Measurements from ENCODE around the gene ARFGAP2. TPM values are rescaled to one million over a fixed set of nuclear protein-coding genes. Genes with fewer than 3 reads are reported as not detected.

Gene ARFGAP2
- polyA plus RNA-seq, 1 experiment, result 58.1 TPM

DNA sequence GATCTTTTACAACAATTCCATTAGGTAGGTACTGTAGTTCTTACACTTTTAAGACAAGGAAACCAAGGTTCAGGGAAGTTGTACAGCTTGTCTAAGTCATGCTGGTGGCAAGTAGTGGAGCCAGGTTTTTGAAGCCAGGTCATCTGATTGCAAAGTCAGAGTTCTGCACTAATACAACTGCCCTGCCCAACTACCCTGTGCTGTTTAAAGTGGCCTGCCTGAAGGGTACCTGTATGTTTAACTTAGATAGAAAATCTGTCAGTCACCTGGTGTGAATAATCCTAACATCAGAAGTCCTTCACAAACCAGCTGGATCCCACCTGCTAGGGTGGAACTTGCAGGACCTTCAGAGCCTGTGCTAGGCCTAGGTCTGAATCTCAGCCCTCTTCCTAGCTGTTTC, 44.2 kb downstream of the ARFGAP2 start:
- H3K27me3 ChIP-seq (ENCODE audit: control insufficient read depth, insufficient read depth, low read length), result no peaks in the 10 kb centered on the region
- no peak for TF ChIP-seq CTCF (IDR thresholded peaks at IDR 0.05; ENCODE audit: insufficient read depth, low read depth, low read length)
- POLR2A ChIA-PET, result no interaction called here
- H3K4me3 ChIP-seq (ENCODE audit: low read depth, low read length), result no peak overlapping the region
- CTCF ChIA-PET, result interaction anchor here (2.3 to 2.7 kb wide), 2 partner anchors 10 to 20 kb away, joined by 6 read pairs; no protein-coding TSS in a partner anchor
- no peak for DNase-seq (ENCODE audit: low read depth)
- no peaks in the 10 kb centered on the region for H3K36me3 ChIP-seq (ENCODE audit: control insufficient read depth, insufficient read depth, low read length)

DNA sequence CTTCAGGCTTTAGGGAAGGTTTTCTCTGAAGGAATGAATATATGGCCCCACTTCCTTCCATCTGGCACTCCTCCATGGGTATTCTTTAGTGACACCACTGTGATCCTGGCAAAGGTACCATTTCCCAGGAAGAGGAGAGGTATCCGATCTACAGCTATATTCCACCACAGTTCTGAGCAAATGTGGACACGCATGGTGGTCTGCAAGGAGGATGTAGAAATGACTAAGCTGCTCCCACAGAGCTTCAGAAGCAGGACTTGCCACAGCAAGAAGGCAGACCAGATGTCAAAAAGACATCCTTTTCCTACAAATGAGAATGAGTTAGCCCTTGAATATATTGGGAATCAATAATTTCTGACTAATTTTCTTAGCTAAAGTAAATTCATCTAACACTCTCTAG, 45.5 kb downstream of the ARFGAP2 start:
- POLR2A ChIA-PET, result no interaction called here
- CTCF ChIA-PET, result interaction anchor here (0.6 to 1.5 kb wide), 4 partner anchors 9 to 147 kb away, joined by 3 to 6 read pairs (median 4); no protein-coding TSS in a partner anchor
- no peak for DNase-seq (ENCODE audit: low read depth)
- Histone ChIP-seq H3K27me3 (ENCODE audit: control insufficient read depth, insufficient read depth, low read length) (no peaks in the 10 kb centered on the region), H3K4me3 (ENCODE audit: low read depth, low read length) (no peak overlapping the region), H3K36me3 (ENCODE audit: control insufficient read depth, insufficient read depth, low read length) (no peaks in the 10 kb centered on the region)
- TF ChIP-seq CTCF (IDR thresholded peaks at IDR 0.05; ENCODE audit: insufficient read depth, low read depth, low read length), result no peak

- Histone ChIP-seq H3K27me3 (ENCODE audit: control insufficient read depth, insufficient read depth, low read length) (no peaks in the 10 kb centered on the region), H3K36me3 (ENCODE audit: control insufficient read depth, insufficient read depth, low read length) (no peaks in the 10 kb centered on the region), H3K4me3 (ENCODE audit: low read depth, low read length) (no peak overlapping the region)
- DNase-seq (ENCODE audit: low read depth), result no peak
- TF ChIP-seq CTCF (IDR thresholded peaks at IDR 0.05; ENCODE audit: insufficient read depth, low read depth, low read length), result no peak
- ChIA-PET CTCF (interaction anchor here (0.6 to 1.5 kb wide), 4 partner anchors 10 to 146 kb away, joined by 3 to 6 read pairs (median 4); no protein-coding TSS in a partner anchor), POLR2A (no interaction called here)
Observed at GRCh38 chr11:47130543-47130942, 46.1 kb downstream of the ARFGAP2 start.

- no peak for TF ChIP-seq CTCF (IDR thresholded peaks at IDR 0.05; ENCODE audit: insufficient read depth, low read depth, low read length)
- Histone ChIP-seq H3K36me3 (ENCODE audit: control insufficient read depth, insufficient read depth, low read length) (no peaks in the 10 kb centered on the region), H3K27me3 (ENCODE audit: control insufficient read depth, insufficient read depth, low read length) (no peaks in the 10 kb centered on the region), H3K4me3 (ENCODE audit: low read depth, low read length) (no peak overlapping the region)
- no peak for DNase-seq (ENCODE audit: low read depth)
- ChIA-PET CTCF (no interaction called here), POLR2A (no interaction called here)
Observed at GRCh38 chr11:47127213-47127612, 49.5 kb downstream of the ARFGAP2 start.

DNA sequence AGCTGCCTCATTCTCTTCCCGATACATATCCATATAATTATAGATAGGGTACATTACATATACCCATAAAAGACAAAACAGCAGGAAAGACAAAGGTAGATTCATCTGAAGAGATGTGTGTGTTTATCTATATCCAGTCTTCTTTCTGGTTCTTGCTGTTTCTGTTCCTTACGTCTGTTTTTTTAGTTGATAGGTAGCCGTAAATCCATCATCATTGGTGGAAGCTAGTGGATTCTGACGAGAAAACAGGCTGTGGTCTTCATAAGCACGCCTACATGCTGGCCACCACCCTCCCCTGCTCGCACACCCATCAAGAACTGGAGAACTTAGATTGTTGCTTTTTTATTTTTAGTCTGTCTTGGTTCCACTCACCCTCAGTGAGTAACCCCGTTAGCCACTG, 51.6 kb downstream of the ARFGAP2 start:
- no peak for TF ChIP-seq CTCF (IDR thresholded peaks at IDR 0.05; ENCODE audit: insufficient read depth, low read depth, low read length)
- no peak for DNase-seq (ENCODE audit: low read depth)
- ChIA-PET POLR2A (no interaction called here), CTCF (interaction anchor here (1.6 kb wide), 2 partner anchors 27 to 29 kb away, joined by 3 to 5 read pairs; no protein-coding TSS in a partner anchor)
- H3K36me3 ChIP-seq (ENCODE audit: control insufficient read depth, insufficient read depth, low read length), result no peaks in the 10 kb centered on the region
- H3K27me3 ChIP-seq (ENCODE audit: control insufficient read depth, insufficient read depth, low read length), result no peaks in the 10 kb centered on the region
- H3K4me3 ChIP-seq (ENCODE audit: low read depth, low read length), result no peak overlapping the region

Measured in BJ (cell line).